IPS-18a (cell line): ENCODE results near the gene POLR1D.
"Not testable (repeated sequence)": the region's sequence is repeated elsewhere in the genome, so short reads cannot be mapped to it uniquely, and the experiment has no call there.

Experiments
- H3K27ac ChIP-seq: one replicate; pipeline ENCODE4 v1.5.1; 2013; ENCODE audit warnings: low read length
- H3K27me3 ChIP-seq: one replicate; pipeline ENCODE4 v1.6.1; 2013; ENCODE audit warnings: mild to moderate bottlenecking, low read length; ENCODE audit not compliant: control insufficient read depth, insufficient read depth
- H3K36me3 ChIP-seq: one replicate; pipeline ENCODE4 v1.6.1; 2013; ENCODE audit warnings: low read depth, low read length; ENCODE audit not compliant: control insufficient read depth
- H3K4me1 ChIP-seq: one replicate; pipeline ENCODE4 v1.6.1; 2013; ENCODE audit warnings: low read depth, low read length; ENCODE audit not compliant: control insufficient read depth
- H3K4me3 ChIP-seq: one replicate; pipeline ENCODE4 v1.5.1; 2013; ENCODE audit warnings: low read length
- H3K9ac ChIP-seq: one replicate; pipeline ENCODE4 v1.6.1; 2013; ENCODE audit warnings: mild to moderate bottlenecking, low read length, moderate library complexity
- H3K9me3 ChIP-seq: one replicate; pipeline ENCODE4 v1.6.1; 2013; ENCODE audit warnings: low read depth, low read length; ENCODE audit not compliant: control insufficient read depth

Gene POLR1D

DNA sequence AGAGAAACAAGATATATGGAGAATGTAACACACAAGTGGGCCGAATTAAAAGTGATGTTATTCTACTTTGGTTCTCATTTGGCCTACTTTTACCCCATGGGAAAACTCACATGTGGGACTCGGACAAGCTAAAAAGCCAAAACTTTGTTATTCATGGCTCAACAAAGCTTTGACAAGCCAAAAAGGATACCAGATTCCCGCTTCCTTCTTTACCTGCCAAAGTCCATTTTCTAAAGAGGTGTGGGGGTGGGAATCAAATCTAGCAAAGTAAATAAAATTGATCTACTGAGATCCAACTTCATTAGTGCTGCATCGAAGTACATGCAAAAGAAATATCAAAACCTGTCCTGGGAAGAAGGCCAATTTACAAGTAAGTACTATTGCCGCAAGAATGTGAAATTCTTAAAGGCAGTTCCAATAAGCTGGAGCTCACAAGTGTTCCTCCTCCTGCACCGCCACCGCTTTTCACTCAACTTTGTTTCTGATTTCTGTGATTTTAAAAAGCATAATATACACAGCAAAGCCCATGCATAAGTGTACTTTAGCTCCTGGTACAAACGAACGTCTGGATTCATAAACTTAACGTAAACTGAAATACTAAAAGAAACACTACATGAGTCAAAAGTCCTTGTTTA, 2.5 kb upstream of the POLR1D start:
- H3K36me3 ChIP-seq = peaks cover 9% of the 10 kb centered on the region
- peak overlapping the region; percentile 64 for H3K9ac ChIP-seq
- H3K4me3 ChIP-seq = peak overlapping the region; percentile 89
- H3K4me1 ChIP-seq = peaks cover 21% of the 10 kb centered on the region
- no peaks in the 10 kb centered on the region for H3K9me3 ChIP-seq
- peaks cover 13% of the 10 kb centered on the region for H3K27me3 ChIP-seq
- no peak overlapping the region for H3K27ac ChIP-seq

GRCh38 chr13:27619728-27620376, 1.8 kb upstream of the POLR1D start:
- Histone ChIP-seq H3K9ac (peak overlapping the region; percentile 64), H3K27ac (no peak overlapping the region), H3K4me1 (peaks cover 21% of the 10 kb centered on the region), H3K4me3 (peak overlapping the region; percentile 89), H3K9me3 (no peaks in the 10 kb centered on the region), H3K36me3 (peaks cover 11% of the 10 kb centered on the region), H3K27me3 (peaks cover 13% of the 10 kb centered on the region)

DNA sequence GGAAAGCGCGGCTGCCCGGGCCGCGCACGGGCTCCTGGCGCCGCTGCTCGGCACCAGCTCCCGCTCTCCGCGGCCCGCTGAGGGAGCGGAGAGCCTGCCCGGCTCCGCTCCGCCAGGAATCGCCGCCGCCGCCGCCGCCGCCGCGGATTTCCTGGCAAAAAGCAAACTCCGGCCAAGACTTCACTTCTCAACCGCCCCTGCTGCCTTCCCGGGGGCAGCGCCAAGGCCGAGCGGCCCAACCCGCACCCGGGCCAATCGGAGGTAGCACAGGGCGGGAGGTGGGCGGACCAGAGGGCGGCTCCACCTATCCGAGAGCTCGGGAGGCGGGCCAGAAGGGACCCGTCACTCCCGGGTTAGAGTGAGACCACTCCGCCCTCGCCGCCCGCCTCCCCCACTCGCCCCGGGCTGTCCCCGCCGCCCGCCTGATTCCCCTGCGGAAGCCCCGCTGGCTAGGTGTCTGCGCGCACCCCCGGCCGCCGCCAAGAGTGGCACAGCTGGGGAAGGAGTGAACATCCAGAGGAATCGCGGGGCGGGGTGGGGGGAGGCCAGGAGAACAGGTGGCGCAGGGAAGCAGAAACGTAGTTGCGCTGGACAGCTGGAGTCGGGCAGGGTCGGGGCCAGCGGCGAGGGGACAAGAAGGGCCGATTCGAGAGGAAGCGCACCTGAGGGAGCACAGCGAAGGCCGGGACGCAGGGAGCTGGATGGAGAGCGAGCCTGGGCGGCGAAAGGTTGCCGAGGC, 1.1 kb upstream of the POLR1D start, which contains the start of gene LNX2:
LNX2 (minus strand) TSS at position 153 of the 739 bp plus-strand sequence. CDS start 38,826 bp downstream, outside the sequence.
- Histone ChIP-seq H3K9ac (peak within 1 kb of the TSS; percentile 93), H3K9me3 (no peaks in the 10 kb centered on the region), H3K4me1 (peaks cover 21% of the 10 kb centered on the region), H3K27ac (peak within 1 kb of the TSS; percentile 16), H3K27me3 (peaks cover 13% of the 10 kb centered on the region), H3K4me3 (peak within 1 kb of the TSS; percentile 97), H3K36me3 (peaks cover 15% of the 10 kb centered on the region)

GRCh38 chr13:27621116-27621365, 651 bp upstream of the POLR1D start:
- Histone ChIP-seq H3K9me3 (no peaks in the 10 kb centered on the region), H3K27ac (peak overlapping the region; percentile 16), H3K36me3 (peaks cover 18% of the 10 kb centered on the region), H3K4me3 (peak overlapping the region; percentile 97), H3K4me1 (peaks cover 21% of the 10 kb centered on the region), H3K9ac (peak overlapping the region; percentile 93), H3K27me3 (peaks cover 13% of the 10 kb centered on the region)

DNA sequence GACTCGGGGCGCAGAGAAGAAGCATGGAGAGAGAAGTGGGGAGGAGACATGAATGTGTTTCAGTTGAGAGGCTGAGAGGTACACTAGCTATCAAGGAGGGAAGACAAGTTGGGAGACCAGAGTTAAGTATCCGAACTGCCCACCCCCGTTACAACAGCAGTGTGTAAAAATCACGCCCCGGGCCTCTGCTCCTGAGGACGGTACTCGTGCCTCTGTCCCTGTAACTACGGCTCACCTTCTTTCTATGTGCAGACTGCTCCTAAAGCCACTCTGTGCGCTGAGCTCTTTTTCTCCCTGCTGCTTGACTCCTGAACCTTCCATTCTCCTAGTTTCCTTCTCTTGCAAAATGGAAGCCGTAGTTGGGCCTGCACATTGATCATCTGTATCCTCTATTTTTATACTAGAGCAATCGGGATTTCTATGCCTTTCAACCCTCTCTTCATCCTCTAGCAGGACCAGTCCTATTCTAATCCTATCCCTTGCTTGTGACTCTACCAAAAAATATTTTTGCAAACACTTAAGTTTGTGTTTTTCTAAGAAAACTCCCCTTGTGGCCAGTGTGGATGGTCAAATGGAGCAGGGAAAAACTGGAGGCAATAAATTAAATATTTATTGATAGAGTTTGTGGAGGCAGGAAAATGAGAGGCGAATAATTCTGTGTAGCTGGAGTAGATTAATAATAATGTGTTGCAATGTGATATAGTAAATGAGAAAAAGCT, 569 bp downstream of the POLR1D start:
- Histone ChIP-seq H3K27me3 (peaks cover 13% of the 10 kb centered on the region), H3K36me3 (peaks cover 20% of the 10 kb centered on the region), H3K27ac (peak overlapping the region; percentile 84), H3K4me3 (peak overlapping the region; percentile 97), H3K4me1 (peaks cover 21% of the 10 kb centered on the region), H3K9ac (peak overlapping the region; percentile 93), H3K9me3 (no peaks in the 10 kb centered on the region)

- Histone ChIP-seq H3K9ac (peak overlapping the region; percentile 93), H3K27me3 (peaks cover 13% of the 10 kb centered on the region), H3K4me3 (peak overlapping the region; percentile 97), H3K36me3 (peaks cover 20% of the 10 kb centered on the region), H3K9me3 (no peaks in the 10 kb centered on the region), H3K4me1 (peaks cover 21% of the 10 kb centered on the region), H3K27ac (no peak overlapping the region)
Measured at GRCh38 chr13:27622881-27623280, 1.2 kb downstream of the POLR1D start.

DNA sequence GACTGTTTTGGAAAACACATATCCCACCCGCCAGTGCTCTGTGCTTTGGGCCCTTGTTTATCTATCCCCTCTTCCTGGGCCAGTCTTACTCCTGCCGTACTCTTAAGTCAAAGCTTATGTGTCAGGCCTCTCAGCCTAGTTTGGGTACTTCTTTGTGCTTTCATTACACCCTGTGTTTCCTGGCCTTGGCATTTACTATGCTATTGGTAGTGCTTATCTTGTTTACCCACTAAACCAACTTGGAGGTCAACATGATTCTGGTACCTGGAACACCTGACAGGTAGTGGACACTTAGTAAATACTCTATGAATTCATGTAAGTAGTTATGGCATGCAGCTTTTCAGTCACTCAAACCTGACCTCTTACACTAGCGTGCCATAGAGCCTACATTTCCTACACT, 2.4 kb downstream of the POLR1D start:
- Histone ChIP-seq H3K9ac (no peak overlapping the region), H3K4me3 (no peak overlapping the region), H3K27ac (no peak overlapping the region), H3K4me1 (peaks cover 15% of the 10 kb centered on the region), H3K27me3 (peaks cover 6% of the 10 kb centered on the region), H3K9me3 (no peaks in the 10 kb centered on the region), H3K36me3 (peaks cover 20% of the 10 kb centered on the region)

DNA sequence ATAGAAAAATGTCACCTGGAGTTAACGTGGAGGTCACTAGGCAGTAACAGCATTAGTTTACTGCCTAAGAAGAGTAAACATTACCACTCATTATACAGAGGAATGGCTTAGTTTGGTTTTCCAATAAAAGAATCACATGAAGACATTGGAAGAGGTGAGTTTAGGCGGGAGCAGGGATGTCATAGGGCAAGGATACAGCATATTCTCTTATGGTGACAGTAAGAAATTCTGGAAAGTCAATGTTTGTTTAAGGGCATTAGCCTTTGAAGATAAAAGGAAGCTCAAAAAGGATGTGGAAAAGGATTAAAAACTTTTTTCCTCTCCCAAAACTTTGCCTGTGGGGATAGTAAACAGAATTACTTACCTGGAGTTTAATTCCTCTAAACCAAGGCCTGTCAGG, 4.1 kb downstream of the POLR1D start:
- no peaks in the 10 kb centered on the region for H3K27me3 ChIP-seq
- no peaks in the 10 kb centered on the region for H3K9me3 ChIP-seq
- peaks cover 20% of the 10 kb centered on the region for H3K36me3 ChIP-seq
- H3K27ac ChIP-seq = no peak overlapping the region
- H3K4me1 ChIP-seq = peaks cover 9% of the 10 kb centered on the region
- no peak overlapping the region for H3K9ac ChIP-seq
- no peak overlapping the region for H3K4me3 ChIP-seq

DNA sequence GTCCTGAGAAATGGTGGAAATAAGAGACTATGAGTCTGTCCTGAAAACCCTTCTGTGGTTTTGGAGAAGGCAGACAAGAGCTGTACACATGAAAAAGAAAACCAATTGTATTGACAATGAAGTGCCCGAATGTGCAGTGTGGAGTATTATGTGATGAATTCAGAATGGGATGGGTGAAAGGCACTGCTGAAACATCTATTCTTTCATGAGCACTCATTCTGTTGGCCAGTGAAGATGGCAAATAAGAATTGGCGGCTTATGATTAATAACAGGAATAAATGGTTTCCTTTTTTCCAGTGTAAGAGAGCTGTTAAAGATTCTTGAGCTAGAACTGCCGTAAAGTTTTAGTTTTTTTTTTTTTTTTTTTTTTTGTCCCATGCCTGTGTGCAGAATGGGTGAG, 5.7 kb downstream of the POLR1D start:
- H3K36me3 ChIP-seq = peaks cover 24% of the 10 kb centered on the region
- no peak overlapping the region for H3K27ac ChIP-seq
- no peaks in the 10 kb centered on the region for H3K9me3 ChIP-seq
- H3K9ac ChIP-seq = no peak overlapping the region
- no peak overlapping the region for H3K4me3 ChIP-seq
- no peaks in the 10 kb centered on the region for H3K27me3 ChIP-seq
- peaks cover 9% of the 10 kb centered on the region for H3K4me1 ChIP-seq

- H3K4me1 ChIP-seq = peaks cover 3% of the 10 kb centered on the region
- no peaks in the 10 kb centered on the region for H3K27me3 ChIP-seq
- H3K9ac ChIP-seq = no peak overlapping the region
- peaks cover 21% of the 10 kb centered on the region for H3K36me3 ChIP-seq
- no peak overlapping the region for H3K4me3 ChIP-seq
- H3K27ac ChIP-seq = no peak overlapping the region
- H3K9me3 ChIP-seq = no peaks in the 10 kb centered on the region
Measured at GRCh38 chr13:27628081-27628480, 6.4 kb downstream of the POLR1D start.

DNA sequence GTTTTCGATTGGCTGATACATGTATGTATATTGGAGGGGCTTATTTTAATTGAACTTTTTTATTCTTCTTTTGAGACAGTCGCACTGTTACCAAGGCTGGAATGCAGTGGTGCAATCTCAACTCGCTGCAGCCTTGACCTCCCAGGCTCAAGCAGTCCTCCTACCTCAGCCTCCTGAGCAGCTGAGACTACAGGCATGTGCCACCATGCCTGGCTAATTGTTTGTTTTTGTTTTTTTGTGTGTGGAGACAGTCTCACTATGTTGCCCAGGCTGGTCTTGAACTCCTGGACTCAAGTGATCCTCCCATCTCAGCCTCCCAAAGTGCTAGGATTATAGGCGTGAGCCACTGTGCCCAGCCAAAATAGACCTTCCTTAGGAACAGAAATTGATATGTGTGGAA, 7.1 kb downstream of the POLR1D start:
- H3K4me1 ChIP-seq = not testable (repeated sequence)

More for the DNA sequence above, 7.1 kb downstream of the POLR1D start:
- H3K36me3 ChIP-seq = peaks cover 18% of the 10 kb centered on the region
- not testable (repeated sequence) for H3K9ac ChIP-seq, H3K4me3 ChIP-seq, H3K9me3 ChIP-seq, H3K27me3 ChIP-seq, H3K27ac ChIP-seq
